RCC 7860 (cell line): ENCODE data around the gene PLCB2.
A peak's percentile ranks its signal among the peaks of the same experiment; 100 is the strongest.

Source experiments
- DNase-seq: peaks from one replicate; pipeline ENCODE4 v3.0.0-alpha.2; 2015; ENCODE audit warnings: low spot score
- FAIRE-seq: peaks from 2 replicates; lab custom pipeline; 2012; peaks lifted over from hg19 to GRCh38; lab: Jason Lieb, UNC

PLCB2 gene

GRCh38 chr15:40286794-40287193 is 20.9 kb downstream of the PLCB2 start:
- DNase-seq, result no peak
- FAIRE-seq, result no peak

- FAIRE-seq, result no peak
- DNase-seq, result no peak
Observed at GRCh38 chr15:40286061-40286532, 21.6 kb downstream of the PLCB2 start.

- FAIRE-seq (no peak), DNase-seq (no peak)
Observed at GRCh38 chr15:40285554-40286011, 22.2 kb downstream of the PLCB2 start.

- no peak for DNase-seq
- no peak for FAIRE-seq
Observed at GRCh38 chr15:40285151-40285550, 22.6 kb downstream of the PLCB2 start.

- DNase-seq (no peak), FAIRE-seq (no peak)
Observed at GRCh38 chr15:40283615-40284300, 24.0 kb downstream of the PLCB2 start.

GRCh38 chr15:40282869-40283614 is 24.7 kb downstream of the PLCB2 start, which contains the start of gene ANKRD63:
Gene ANKRD63, minus strand, starts transcription at chr15:40283064. Its CDS starts 478 bp downstream, at chr15:40282586.
- FAIRE-seq (no peak), DNase-seq (no peak)

GRCh38 chr15:40282147-40282868 is 25.4 kb downstream of the PLCB2 start:
- DNase-seq (no peak), FAIRE-seq (no peak)

- FAIRE-seq (no peak), DNase-seq (no peak)
Observed at GRCh38 chr15:40281801-40282146, 26.0 kb downstream of the PLCB2 start.

GRCh38 chr15:40281057-40281800 is 26.5 kb downstream of the PLCB2 start:
- DNase-seq (no peak), FAIRE-seq (no peak)

GRCh38 chr15:40280260-40281056 is 27.3 kb downstream of the PLCB2 start:
- FAIRE-seq (no peak), DNase-seq (no peak)

GRCh38 chr15:40279437-40280141 is 28.1 kb downstream of the PLCB2 start:
- peak; percentile 19 for DNase-seq
- FAIRE-seq, result no peak

- no peak for FAIRE-seq
Observed at GRCh38 chr15:40278026-40278425, 29.7 kb downstream of the PLCB2 start.

GRCh38 chr15:40277471-40277870 is 30.3 kb downstream of the PLCB2 start:
- DNase-seq, result no peak
- no peak for FAIRE-seq

More at GRCh38 chr15:40278026-40278425, 29.7 kb downstream of the PLCB2 start:
- no peak for DNase-seq

GRCh38 chr15:40276927-40277326 is 30.8 kb downstream of the PLCB2 start:
- no peak for FAIRE-seq
- DNase-seq, result no peak

GRCh38 chr15:40275954-40276353 is 31.8 kb downstream of the PLCB2 start:
- FAIRE-seq, result no peak
- no peak for DNase-seq

GRCh38 chr15:40275523-40275922 is 32.2 kb downstream of the PLCB2 start:
- FAIRE-seq, result no peak
- DNase-seq, result no peak

GRCh38 chr15:40274350-40275274 is 33.1 kb downstream of the PLCB2 start:
- FAIRE-seq (no peak), DNase-seq (peak; percentile 50)

GRCh38 chr15:40273428-40273827 is 34.3 kb downstream of the PLCB2 start:
- DNase-seq, result no peak
- no peak for FAIRE-seq
